Ascending aorta (tissue), 2 donors: ENCODE results near the gene NRXN3. TPM values are rescaled to one million over a fixed set of nuclear protein-coding genes. Genes with fewer than 3 reads are reported as not detected.

Experiments used
- DNase-seq, 2 donors: peaks; one replicate each; pipeline ENCODE4 v3.0.0-alpha.2; 2019; ENCODE audit warnings: low spot score in 2 of 2
- H3K27ac ChIP-seq, 2 donors: fragments of 200-600 bp; sonication (generic); one replicate each; pipeline ENCODE4 v1.5.1; 2016 to 2017; ENCODE audit warnings: mild to moderate bottlenecking in 1 of 2
- H3K27me3 ChIP-seq: fragments of 200-600 bp; sonication (generic); one replicate; pipeline ENCODE4 v1.5.1; 2017
- H3K36me3 ChIP-seq, 2 donors: fragments of 200-600 bp; sonication (generic); one replicate each; pipeline ENCODE4 v1.5.1; 2016
- H3K4me1 ChIP-seq, 2 donors: fragments of 200-600 bp; sonication (generic); one replicate each; pipeline ENCODE4 v1.5.1; 2016 to 2017; ENCODE audit warnings: mild to moderate bottlenecking in 1 of 2
- H3K4me3 ChIP-seq, 2 donors: fragments of 200-600 bp; sonication (generic); one replicate each; pipeline ENCODE4 v1.5.1; 2016 to 2017; ENCODE audit warnings: mild to moderate bottlenecking in 1 of 2
- H3K9me3 ChIP-seq, 2 donors: fragments of 200-600 bp; sonication (generic); one replicate each; pipeline ENCODE4 v1.5.1; 2016
- intact Hi-C: fragments of 100-400 bp; cut with DNase I; formaldehyde crosslinking; loops from one replicate; pipeline ENCODE4 v1.15.1; 2023
- total RNA-seq: library from RNA; depleted of rRNA; stranded (reverse); fragments of >200 nt; gene quantifications from one replicate; pipeline ENCODE4 v1.1.0, GENCODE V29; 2016
- TF ChIP-seq, protein P1 (sequence below), 3 experiments: fragments of 200-600 bp in 2 of 3; fragments of 450-650 bp in 1 of 3; sonication (generic) in 2 of 3; IDR thresholded peaks; one replicate each; pipeline ENCODE4 v1.5.1; 2016 to 2019; ENCODE audit warnings: antibody characterized with exemption in 3 of 3, mild to moderate bottlenecking in 1 of 3, moderate library complexity in 1 of 3

Gene NRXN3
- total RNA-seq, 1 donor from 2014 or later: 21.0 TPM

DNA sequence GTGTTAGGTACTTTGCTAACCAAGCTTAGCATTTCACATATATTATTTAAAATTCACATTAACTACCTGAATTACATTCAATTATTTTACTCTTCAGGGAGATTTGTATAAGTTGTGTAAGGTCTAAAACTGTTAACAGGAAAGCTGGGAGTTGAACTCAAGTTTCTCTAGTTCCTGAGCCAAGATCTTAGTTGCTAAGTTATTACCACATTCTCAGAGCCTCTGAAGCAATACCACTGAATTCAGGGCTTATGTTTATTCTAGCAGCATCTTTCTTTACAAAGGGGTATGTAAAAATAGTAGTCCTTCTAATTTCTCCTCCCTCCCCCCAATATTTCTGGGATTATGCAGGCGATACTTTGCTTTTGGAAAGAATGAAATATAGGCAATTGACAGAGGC is 1254.3 kb downstream of the NRXN3 start:
- Histone ChIP-seq H3K9me3 (no peaks in the 10 kb centered on the region), H3K27me3 (no peaks in the 10 kb centered on the region), H3K27ac (no peak overlapping the region), H3K4me3 (no peak overlapping the region), H3K4me1 (no peaks in the 10 kb centered on the region), H3K36me3 (no peaks in the 10 kb centered on the region)
- no peak for DNase-seq
- intact Hi-C loops: no loop called here
- TF ChIP-seq, protein P1, sequence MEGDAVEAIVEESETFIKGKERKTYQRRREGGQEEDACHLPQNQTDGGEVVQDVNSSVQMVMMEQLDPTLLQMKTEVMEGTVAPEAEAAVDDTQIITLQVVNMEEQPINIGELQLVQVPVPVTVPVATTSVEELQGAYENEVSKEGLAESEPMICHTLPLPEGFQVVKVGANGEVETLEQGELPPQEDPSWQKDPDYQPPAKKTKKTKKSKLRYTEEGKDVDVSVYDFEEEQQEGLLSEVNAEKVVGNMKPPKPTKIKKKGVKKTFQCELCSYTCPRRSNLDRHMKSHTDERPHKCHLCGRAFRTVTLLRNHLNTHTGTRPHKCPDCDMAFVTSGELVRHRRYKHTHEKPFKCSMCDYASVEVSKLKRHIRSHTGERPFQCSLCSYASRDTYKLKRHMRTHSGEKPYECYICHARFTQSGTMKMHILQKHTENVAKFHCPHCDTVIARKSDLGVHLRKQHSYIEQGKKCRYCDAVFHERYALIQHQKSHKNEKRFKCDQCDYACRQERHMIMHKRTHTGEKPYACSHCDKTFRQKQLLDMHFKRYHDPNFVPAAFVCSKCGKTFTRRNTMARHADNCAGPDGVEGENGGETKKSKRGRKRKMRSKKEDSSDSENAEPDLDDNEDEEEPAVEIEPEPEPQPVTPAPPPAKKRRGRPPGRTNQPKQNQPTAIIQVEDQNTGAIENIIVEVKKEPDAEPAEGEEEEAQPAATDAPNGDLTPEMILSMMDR (IDR thresholded peaks at IDR 0.05): no peak

DNA sequence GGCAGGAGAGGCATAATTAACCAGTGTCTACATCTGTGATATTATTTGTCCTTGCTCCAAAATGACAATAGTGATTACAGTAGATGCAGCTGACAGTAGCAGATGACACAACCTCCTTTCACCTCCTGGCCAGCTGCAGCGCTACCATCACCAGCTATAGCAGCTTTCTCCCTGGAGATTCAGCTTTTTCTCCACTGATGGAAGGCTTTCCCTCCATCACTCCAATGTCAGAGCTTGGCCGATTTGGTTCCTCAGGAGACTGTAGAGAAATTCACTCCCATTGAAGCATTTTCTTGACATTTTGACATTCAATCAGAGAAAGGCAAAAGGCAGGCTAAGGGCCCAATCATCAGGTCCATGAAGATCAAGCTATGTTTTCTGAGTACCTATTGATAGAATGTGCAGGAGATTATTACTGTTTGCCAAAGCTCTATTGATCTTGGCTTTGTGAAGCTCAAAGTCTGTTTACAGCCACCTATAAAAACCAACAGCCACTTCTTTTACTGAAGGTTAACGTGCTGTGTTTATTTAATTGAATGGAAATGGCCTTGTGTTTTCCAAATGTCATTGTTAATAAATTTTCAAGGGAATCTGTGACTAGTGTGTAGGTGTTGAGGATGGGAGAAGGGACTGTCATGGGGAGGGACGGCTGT is 1256.1 kb downstream of the NRXN3 start:
- Histone ChIP-seq H3K4me3 (no peak overlapping the region), H3K27me3 (no peaks in the 10 kb centered on the region), H3K36me3 (no peaks in the 10 kb centered on the region), H3K9me3 (no peaks in the 10 kb centered on the region), H3K27ac (no peak overlapping the region), H3K4me1 (no peaks in the 10 kb centered on the region)
- TF ChIP-seq, protein P1 (IDR thresholded peaks at IDR 0.05): no peak
- intact Hi-C loops: no loop called here
- DNase-seq: no peak

DNA sequence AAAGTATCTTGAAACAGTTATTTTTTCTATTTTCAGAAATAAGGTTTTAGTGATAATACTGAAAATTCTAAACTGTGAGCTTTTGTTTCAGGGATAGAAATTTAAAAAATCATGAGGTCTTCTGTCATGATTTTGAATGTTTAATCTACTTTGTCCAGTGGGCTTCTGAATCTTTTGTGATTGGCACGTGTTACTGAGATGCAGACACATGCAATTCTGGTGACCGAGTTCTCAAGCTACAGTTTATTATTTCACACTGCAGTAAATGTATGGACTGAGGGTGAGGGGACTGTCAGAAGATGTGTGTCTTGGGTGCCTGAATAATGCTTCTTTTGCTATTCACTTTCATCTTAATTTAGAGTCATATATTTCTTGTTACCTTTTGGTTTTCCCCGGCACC is 1262.5 kb downstream of the NRXN3 start:
- Histone ChIP-seq H3K36me3 (no peaks in the 10 kb centered on the region), H3K4me1 (no peaks in the 10 kb centered on the region), H3K9me3 (no peaks in the 10 kb centered on the region), H3K4me3 (no peak overlapping the region), H3K27me3 (no peaks in the 10 kb centered on the region), H3K27ac (no peak overlapping the region)
- TF ChIP-seq, protein P1 (IDR thresholded peaks at IDR 0.05): no peak
- intact Hi-C loops: no loop called here
- DNase-seq: no peak

DNA sequence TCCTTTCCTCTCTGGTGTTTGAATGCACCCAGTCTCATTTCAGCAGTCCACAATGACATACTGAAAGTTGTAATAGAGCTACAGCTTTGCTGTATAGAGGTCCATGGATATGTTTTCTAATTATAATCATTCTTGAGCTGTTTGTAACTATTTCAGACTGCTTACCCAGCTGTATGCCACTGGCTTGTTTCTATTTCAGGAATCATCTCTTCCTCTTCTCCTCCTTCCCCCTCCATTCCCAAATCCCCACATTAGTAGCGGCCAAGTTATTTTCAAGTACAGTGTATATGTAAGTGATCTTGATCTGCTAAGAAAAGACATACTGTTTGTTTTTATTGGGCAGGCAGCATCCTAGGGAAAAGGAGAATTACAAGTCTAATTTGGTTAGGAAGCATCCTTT is 1266.2 kb downstream of the NRXN3 start:
- Histone ChIP-seq H3K4me3 (no peak overlapping the region), H3K9me3 (no peaks in the 10 kb centered on the region), H3K27ac (no peak overlapping the region), H3K27me3 (no peaks in the 10 kb centered on the region), H3K36me3 (no peaks in the 10 kb centered on the region), H3K4me1 (no peaks in the 10 kb centered on the region)
- TF ChIP-seq, protein P1 (IDR thresholded peaks at IDR 0.05): no peak
- intact Hi-C loops: no loop called here
- no peak for DNase-seq

DNA sequence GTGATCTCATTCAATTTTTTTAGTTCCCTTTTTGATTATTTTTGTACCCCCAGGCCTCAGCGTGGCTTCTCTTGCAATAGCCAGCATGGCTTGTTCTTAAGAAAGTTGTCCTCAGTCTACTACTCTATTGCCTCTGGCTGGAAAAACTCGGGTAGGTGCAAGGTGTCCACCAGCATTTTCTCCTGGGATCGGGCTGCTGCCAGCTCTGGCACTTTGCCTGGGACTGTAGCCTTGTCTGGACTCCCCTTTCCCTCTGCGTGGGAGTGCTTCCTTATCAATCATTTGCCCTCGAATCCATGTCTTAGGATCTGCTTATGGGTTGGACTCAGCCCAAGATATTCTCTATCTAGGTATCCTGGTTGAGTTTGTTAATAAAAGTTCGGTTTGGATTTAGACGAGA is 1267.8 kb downstream of the NRXN3 start:
- H3K27ac ChIP-seq: no peak overlapping the region
- H3K9me3 ChIP-seq: no peaks in the 10 kb centered on the region
- no peaks in the 10 kb centered on the region for H3K36me3 ChIP-seq
- no peak for DNase-seq
- no peaks in the 10 kb centered on the region for H3K27me3 ChIP-seq
- H3K4me1 ChIP-seq: no peaks in the 10 kb centered on the region
- H3K4me3 ChIP-seq: no peak overlapping the region
- intact Hi-C loops: no loop called here
- TF ChIP-seq, protein P1 (IDR thresholded peaks at IDR 0.05): no peak
